ENCODE measurements around the gene DNAJB13. TPM values are rescaled to one million over a fixed set of nuclear protein-coding genes. Genes with fewer than 3 reads are reported as not detected.

Gene DNAJB13
- total and polyA plus RNA-seq, 2 of the 13 experiments (the other 11 are each of a cell fraction or from before 2014, with no cell fraction given) = 2.3 TPM; not detected in 1

- Histone ChIP-seq H3K27me3 (ENCODE audit: control insufficient read depth in 1 of 2, insufficient read depth in 2 of 2, low read length in 2 of 2) (no peaks in the 10 kb centered on the region), H3K4me3 (replicated peaks in 1 of 3; ENCODE audit: insufficient read depth in 1 of 3, low read depth in 2 of 3, low read length in 3 of 3) (no peak overlapping the region), H3K9me3 (ENCODE audit: low read length) (no peaks in the 10 kb centered on the region), H3K4me2 (ENCODE audit: low read depth, low read length) (no peak overlapping the region), H3K9ac (ENCODE audit: insufficient read depth, low read depth, low read length) (no peak overlapping the region), H3K36me3 (replicated peaks in 1 of 2; ENCODE audit: control insufficient read depth in 1 of 2, insufficient read depth in 2 of 2, low read length in 2 of 2) (peaks cover 0 to 7% of the 10 kb centered on the region in 2 experiments; a peak in 2 of 5 replicates), H2AFZ (ENCODE audit: low read length) (no peak overlapping the region), H3K4me1 (ENCODE audit: insufficient read depth, low read length) (peaks cover 18% of the 10 kb centered on the region), H4K20me1 (ENCODE audit: insufficient read depth, low read length) (no peaks in the 10 kb centered on the region), H3K79me2 (ENCODE audit: insufficient read depth, low read length) (no peaks in the 10 kb centered on the region), H3K27ac (ENCODE audit: extremely low read length, insufficient read depth, low read length) (no peak overlapping the region)
- POLR2A ChIA-PET = no interaction called here
- no peak for DNase-seq (ENCODE audit: low spot score)
- CTCF ChIA-PET (ENCODE audit: low intra/inter-chr PET ratio, low total read pairs) = no interaction called here
- FAIRE-seq = no peak
- BruUV-seq (replicated peaks) = no TSS peak
- 94% methylated on average over 6 of the region's 6 CpGs for WGBS (ENCODE audit: low lambda C conversion rate)
- intact Hi-C loops (cut with micrococcal nuclease; ENCODE audit: unreplicated experiment) = no loop called here
- ATAC-seq = no peak
- TF ChIP-seq ATF7 (IDR thresholded peaks at IDR 0.05) (no peak), ATF7 (CRISPR knock-in tag; IDR thresholded peaks at IDR 0.05) (no peak), NONO (IDR thresholded peaks at IDR 0.05) (no peak), NONO (CRISPR knock-in tag; conservative IDR thresholded peaks at IDR 0.05) (no peak), ZNF639 (CRISPR knock-in tag; conservative IDR thresholded peaks at IDR 0.05) (no peak), GATAD2A (CRISPR knock-in tag; IDR thresholded peaks at IDR 0.05) (no peak), XRCC5 (optimal IDR thresholded peaks at IDR 0.05; ENCODE audit: low read length) (no peak), DPF2 (CRISPR knock-in tag; IDR thresholded peaks at IDR 0.05; ENCODE audit: borderline replicate concordance, low read depth) (no peak), SATB2 (CRISPR knock-in tag; IDR thresholded peaks at IDR 0.05) (no peak), KDM6A (CRISPR knock-in tag; IDR thresholded peaks at IDR 0.05; ENCODE audit: low read depth) (no peak), MAFG (CRISPR knock-in tag; IDR thresholded peaks at IDR 0.05) (no peak)
- in situ Hi-C loops (cut with HindIII; ENCODE audit: extremely low pct_ligation_motif_present, low pct_unique_long_range_greater_than_20kb) = no loop called here
These were observed 6.7 kb upstream of the DNAJB13 start for GRCh38 chr11:73944085-73944484.

Data from HepG2 (cell line).